GM23338 (cell line): ENCODE measurements around the gene CATSPERZ. TPM values are rescaled to one million over a fixed set of nuclear protein-coding genes. Genes with fewer than 3 reads are reported as not detected.

Experiments used
- ATAC-seq: fragments of 200-7000 bp; cut with Tn5 transposase; 3 replicates; pipeline ENCODE4 v1.9.1; 2020
- DNase-seq: peaks from one replicate; pipeline ENCODE4 v3.0.0-alpha.2; 2015; ENCODE audit warnings: low spot score
- H2AFZ ChIP-seq: fragments of 200-600 bp; sonication (generic); 2 replicates; pipeline ENCODE4 v1.8.0; 2016; ENCODE audit warnings: antibody characterized with exemption, mild to moderate bottlenecking, moderate library complexity
- H3F3A ChIP-seq: fragments of 200-600 bp; sonication (generic); replicated peaks from 2 replicates; pipeline ENCODE4 v1.8.0; 2017; ENCODE audit warnings: antibody characterized with exemption, mixed run types, low read depth
- H3K27ac ChIP-seq: fragments of 200-600 bp; sonication (generic); 2 replicates; pipeline ENCODE4 v1.6.1; 2016; ENCODE audit warnings: low read depth
- H3K27me3 ChIP-seq: fragments of 200-600 bp; sonication (generic); 2 replicates; pipeline ENCODE4 v1.8.0; 2016; ENCODE audit warnings: mild to moderate bottlenecking, mixed run types, moderate library complexity; ENCODE audit not compliant: insufficient read depth
- H3K36me3 ChIP-seq: fragments of 200-600 bp; sonication (generic); 2 replicates; pipeline ENCODE4 v1.8.0; 2016; ENCODE audit warnings: mild to moderate bottlenecking; ENCODE audit not compliant: insufficient read depth
- H3K4me1 ChIP-seq: fragments of 200-600 bp; sonication (generic); 2 replicates; pipeline ENCODE4 v1.8.0; 2016; ENCODE audit warnings: mild to moderate bottlenecking, moderate library complexity; ENCODE audit not compliant: insufficient read depth
- H3K4me2 ChIP-seq: fragments of 200-600 bp; sonication (generic); 2 replicates; pipeline ENCODE4 v1.7.1; 2017; ENCODE audit warnings: mixed run types
- H3K4me3 ChIP-seq: fragments of 200-600 bp; sonication (generic); 2 replicates; pipeline ENCODE4 v1.6.1; 2016; ENCODE audit warnings: mixed run types
- H3K79me2 ChIP-seq: fragments of 200-600 bp; sonication (generic); replicated peaks from 2 replicates; pipeline ENCODE4 v1.8.0; 2017; ENCODE audit warnings: mild to moderate bottlenecking; ENCODE audit not compliant: insufficient read depth
- H3K9me2 ChIP-seq: fragments of 200-600 bp; sonication (generic); 2 replicates; pipeline ENCODE4 v1.8.0; 2017; ENCODE audit not compliant: insufficient read depth
- H4K20me1 ChIP-seq: fragments of 200-600 bp; sonication (generic); replicated peaks from 2 replicates; pipeline ENCODE4 v1.8.0; 2017; ENCODE audit warnings: mild to moderate bottlenecking; ENCODE audit not compliant: insufficient read depth
- H3K27ac Mint-ChIP-seq: 2 replicates; pipeline ENCODE4 v1.8.0; 2020; ENCODE audit warnings: inconsistent platforms, mild to moderate bottlenecking, moderate library complexity, mixed read lengths
- H3K27me3 Mint-ChIP-seq: 3 replicates; pipeline ENCODE4 v1.8.0; 2022; ENCODE audit warnings: low read depth, mild to moderate bottlenecking, moderate library complexity, mixed read lengths, inconsistent platforms; ENCODE audit not compliant: insufficient read depth, poor library complexity
- H3K36me3 Mint-ChIP-seq: 3 replicates; pipeline ENCODE4 v1.8.0; 2021; ENCODE audit warnings: low read depth, mild to moderate bottlenecking, inconsistent platforms, moderate library complexity, mixed read lengths
- H3K4me1 Mint-ChIP-seq: 3 replicates; pipeline ENCODE4 v1.8.0; 2020; ENCODE audit warnings: mild to moderate bottlenecking, inconsistent platforms, mixed read lengths
- H3K4me3 Mint-ChIP-seq: 3 replicates; pipeline ENCODE4 v1.8.0; 2021; ENCODE audit warnings: moderate library complexity, mild to moderate bottlenecking, inconsistent platforms, mixed read lengths
- H3K9me3 Mint-ChIP-seq: 3 replicates; pipeline ENCODE4 v1.8.0; 2020; ENCODE audit warnings: moderate library complexity, mild to moderate bottlenecking, inconsistent platforms, mixed read lengths
- EZH2 ChIP-seq: fragments of 200-600 bp; sonication (generic); IDR thresholded peaks from one replicate; pipeline ENCODE4 v1.8.0; 2017; ENCODE audit warnings: antibody characterized with exemption, mild to moderate bottlenecking, low read depth; ENCODE audit not compliant: unreplicated experiment
- EZH2phosphoT487 ChIP-seq: fragments of 200-600 bp; sonication (generic); IDR thresholded peaks from one replicate; pipeline ENCODE4 v1.8.1; 2018; ENCODE audit warnings: antibody characterized with exemption; ENCODE audit not compliant: unreplicated experiment
- JUNB ChIP-seq: IDR thresholded peaks from one replicate; pipeline ENCODE4 v1.6.1; 2016; ENCODE audit warnings: antibody characterized with exemption; ENCODE audit not compliant: unreplicated experiment
- NANOG ChIP-seq: IDR thresholded peaks from 2 replicates; pipeline ENCODE4 v1.6.1; 2016; ENCODE audit warnings: antibody characterized with exemption, borderline replicate concordance
- ZNF114 ChIP-seq: fragments of 250-450 bp; sonication (Bioruptor Pico); IDR thresholded peaks from 2 replicates; pipeline ENCODE4 v1.5.0; 2020; ENCODE audit warnings: mild to moderate bottlenecking, moderate library complexity
- ZNF331 ChIP-seq: fragments of 250-450 bp; sonication (Bioruptor Pico); IDR thresholded peaks from 2 replicates; pipeline ENCODE4 v1.5.0; 2020; ENCODE audit warnings: low read depth, mild to moderate bottlenecking, moderate library complexity
- polyA plus RNA-seq: library from polyadenylated mRNA; unstranded; fragments of >200 nt; fragmentation: Nextera tagmentation; extraction: Ambion mirVana; gene quantifications from 2 replicates; pipeline ENCODE4 v1.2.1, GENCODE V29; 2016
- total RNA-seq: library from RNA; depleted of rRNA; stranded (reverse); fragments of >200 nt; shearing (Covaris generic); gene quantifications from 2 replicates; pipeline ENCODE4 v1.2.3, GENCODE V29; 2014
- TF ChIP-seq, protein P1 (sequence below): IDR thresholded peaks from 2 replicates; pipeline ENCODE4 v1.6.1; 2016; ENCODE audit warnings: antibody characterized with exemption
- TF ChIP-seq, protein P2 (sequence below): fragments of 250-450 bp; sonication (Bioruptor Pico); IDR thresholded peaks from 2 replicates; pipeline ENCODE4 v1.5.0; 2020; ENCODE audit warnings: mild to moderate bottlenecking, moderate library complexity

Gene CATSPERZ
- total and polyA plus RNA-seq, 2 experiments from 2014 or later, result 0.99 TPM; not detected in 1

DNA sequence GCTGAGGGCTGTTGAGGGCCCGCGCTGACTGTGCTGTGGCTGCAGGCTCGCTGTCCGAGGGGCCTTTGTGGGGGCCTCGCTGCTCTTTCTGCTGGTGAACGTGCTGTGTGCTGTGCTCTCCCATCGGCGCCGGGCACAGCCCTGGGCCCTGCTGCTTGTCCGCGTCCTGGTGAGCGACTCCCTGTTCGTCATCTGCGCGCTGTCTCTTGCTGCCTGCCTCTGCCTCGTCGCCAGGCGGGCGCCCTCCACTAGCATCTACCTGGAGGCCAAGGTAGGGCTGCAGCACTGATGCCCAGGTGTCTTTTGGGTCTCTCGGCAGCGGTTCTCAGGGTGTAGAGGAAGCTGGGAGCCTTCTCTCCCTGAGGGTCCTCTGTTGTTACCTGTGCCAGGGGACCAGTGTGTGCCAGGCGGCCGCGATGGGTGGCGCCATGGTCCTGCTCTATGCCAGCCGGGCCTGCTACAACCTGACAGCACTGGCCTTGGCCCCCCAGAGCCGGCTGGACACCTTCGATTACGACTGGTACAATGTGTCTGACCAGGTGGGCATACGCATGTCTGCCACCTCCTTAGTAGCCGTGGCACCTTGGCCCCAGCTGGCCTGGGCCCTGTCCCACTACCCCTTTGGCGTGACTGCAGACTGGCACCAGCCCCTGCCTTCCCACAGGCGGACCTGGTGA lies 12.3 kb upstream of the CATSPERZ start:
- H3K4me3 ChIP-seq, result no peak overlapping the region
- peaks cover 50% of the 10 kb centered on the region for H3K27me3 ChIP-seq
- peaks cover 11% of the 10 kb centered on the region for H3K4me1 Mint-ChIP-seq
- no peak overlapping the region for H3K27ac Mint-ChIP-seq
- H4K20me1 ChIP-seq, result no peaks in the 10 kb centered on the region
- H3K36me3 Mint-ChIP-seq, result no peaks in the 10 kb centered on the region; the same call in 2 of the 3 replicates
- peaks cover 8% of the 10 kb centered on the region for H3K4me1 ChIP-seq
- ATAC-seq, result no peak
- H3K27me3 Mint-ChIP-seq, result peaks cover 45% of the 10 kb centered on the region
- H3K36me3 ChIP-seq, result no peaks in the 10 kb centered on the region
- H2AFZ ChIP-seq, result no peak overlapping the region
- no peaks in the 10 kb centered on the region for H3K9me2 ChIP-seq
- TF ChIP-seq ZNF331 (no peak), JUNB (no peak), EZH2phosphoT487 (no peak), NANOG (no peak), EZH2 (no peak), ZNF114 (CRISPR knock-in tag) (no peak)
- TF ChIP-seq, protein P1, sequence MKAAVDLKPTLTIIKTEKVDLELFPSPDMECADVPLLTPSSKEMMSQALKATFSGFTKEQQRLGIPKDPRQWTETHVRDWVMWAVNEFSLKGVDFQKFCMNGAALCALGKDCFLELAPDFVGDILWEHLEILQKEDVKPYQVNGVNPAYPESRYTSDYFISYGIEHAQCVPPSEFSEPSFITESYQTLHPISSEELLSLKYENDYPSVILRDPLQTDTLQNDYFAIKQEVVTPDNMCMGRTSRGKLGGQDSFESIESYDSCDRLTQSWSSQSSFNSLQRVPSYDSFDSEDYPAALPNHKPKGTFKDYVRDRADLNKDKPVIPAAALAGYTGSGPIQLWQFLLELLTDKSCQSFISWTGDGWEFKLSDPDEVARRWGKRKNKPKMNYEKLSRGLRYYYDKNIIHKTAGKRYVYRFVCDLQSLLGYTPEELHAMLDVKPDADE, result no peak
- TF ChIP-seq, protein P2, sequence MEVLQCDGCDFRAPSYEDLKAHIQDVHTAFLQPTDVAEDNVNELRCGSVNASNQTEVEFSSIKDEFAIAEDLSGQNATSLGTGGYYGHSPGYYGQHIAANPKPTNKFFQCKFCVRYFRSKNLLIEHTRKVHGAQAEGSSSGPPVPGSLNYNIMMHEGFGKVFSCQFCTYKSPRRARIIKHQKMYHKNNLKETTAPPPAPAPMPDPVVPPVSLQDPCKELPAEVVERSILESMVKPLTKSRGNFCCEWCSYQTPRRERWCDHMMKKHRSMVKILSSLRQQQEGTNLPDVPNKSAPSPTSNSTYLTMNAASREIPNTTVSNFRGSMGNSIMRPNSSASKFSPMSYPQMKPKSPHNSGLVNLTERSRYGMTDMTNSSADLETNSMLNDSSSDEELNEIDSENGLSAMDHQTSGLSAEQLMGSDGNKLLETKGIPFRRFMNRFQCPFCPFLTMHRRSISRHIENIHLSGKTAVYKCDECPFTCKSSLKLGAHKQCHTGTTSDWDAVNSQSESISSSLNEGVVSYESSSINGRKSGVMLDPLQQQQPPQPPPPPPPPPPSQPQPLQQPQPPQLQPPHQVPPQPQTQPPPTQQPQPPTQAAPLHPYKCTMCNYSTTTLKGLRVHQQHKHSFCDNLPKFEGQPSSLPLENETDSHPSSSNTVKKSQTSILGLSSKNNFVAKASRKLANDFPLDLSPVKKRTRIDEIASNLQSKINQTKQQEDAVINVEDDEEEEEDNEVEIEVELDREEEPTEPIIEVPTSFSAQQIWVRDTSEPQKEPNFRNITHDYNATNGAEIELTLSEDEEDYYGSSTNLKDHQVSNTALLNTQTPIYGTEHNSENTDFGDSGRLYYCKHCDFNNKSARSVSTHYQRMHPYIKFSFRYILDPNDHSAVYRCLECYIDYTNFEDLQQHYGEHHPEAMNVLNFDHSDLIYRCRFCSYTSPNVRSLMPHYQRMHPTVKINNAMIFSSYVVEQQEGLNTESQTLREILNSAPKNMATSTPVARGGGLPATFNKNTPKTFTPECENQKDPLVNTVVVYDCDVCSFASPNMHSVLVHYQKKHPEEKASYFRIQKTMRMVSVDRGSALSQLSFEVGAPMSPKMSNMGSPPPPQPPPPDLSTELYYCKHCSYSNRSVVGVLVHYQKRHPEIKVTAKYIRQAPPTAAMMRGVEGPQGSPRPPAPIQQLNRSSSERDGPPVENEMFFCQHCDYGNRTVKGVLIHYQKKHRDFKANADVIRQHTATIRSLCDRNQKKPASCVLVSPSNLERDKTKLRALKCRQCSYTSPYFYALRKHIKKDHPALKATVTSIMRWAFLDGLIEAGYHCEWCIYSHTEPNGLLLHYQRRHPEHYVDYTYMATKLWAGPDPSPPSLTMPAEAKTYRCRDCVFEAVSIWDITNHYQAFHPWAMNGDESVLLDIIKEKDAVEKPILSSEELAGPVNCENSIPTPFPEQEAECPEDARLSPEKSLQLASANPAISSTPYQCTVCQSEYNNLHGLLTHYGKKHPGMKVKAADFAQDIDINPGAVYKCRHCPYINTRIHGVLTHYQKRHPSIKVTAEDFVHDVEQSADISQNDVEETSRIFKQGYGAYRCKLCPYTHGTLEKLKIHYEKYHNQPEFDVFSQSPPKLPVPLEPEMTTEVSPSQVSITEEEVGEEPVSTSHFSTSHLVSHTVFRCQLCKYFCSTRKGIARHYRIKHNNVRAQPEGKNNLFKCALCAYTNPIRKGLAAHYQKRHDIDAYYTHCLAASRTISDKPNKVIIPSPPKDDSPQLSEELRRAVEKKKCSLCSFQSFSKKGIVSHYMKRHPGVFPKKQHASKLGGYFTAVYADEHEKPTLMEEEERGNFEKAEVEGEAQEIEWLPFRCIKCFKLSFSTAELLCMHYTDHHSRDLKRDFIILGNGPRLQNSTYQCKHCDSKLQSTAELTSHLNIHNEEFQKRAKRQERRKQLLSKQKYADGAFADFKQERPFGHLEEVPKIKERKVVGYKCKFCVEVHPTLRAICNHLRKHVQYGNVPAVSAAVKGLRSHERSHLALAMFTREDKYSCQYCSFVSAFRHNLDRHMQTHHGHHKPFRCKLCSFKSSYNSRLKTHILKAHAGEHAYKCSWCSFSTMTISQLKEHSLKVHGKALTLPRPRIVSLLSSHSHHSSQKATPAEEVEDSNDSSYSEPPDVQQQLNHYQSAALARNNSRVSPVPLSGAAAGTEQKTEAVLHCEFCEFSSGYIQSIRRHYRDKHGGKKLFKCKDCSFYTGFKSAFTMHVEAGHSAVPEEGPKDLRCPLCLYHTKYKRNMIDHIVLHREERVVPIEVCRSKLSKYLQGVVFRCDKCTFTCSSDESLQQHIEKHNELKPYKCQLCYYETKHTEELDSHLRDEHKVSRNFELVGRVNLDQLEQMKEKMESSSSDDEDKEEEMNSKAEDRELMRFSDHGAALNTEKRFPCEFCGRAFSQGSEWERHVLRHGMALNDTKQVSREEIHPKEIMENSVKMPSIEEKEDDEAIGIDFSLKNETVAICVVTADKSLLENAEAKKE (CRISPR knock-in tag), result no peak
- H3K79me2 ChIP-seq, result no peaks in the 10 kb centered on the region
- no peak for DNase-seq
- H3K4me2 ChIP-seq, result no peak overlapping the region
- H3K27ac ChIP-seq, result no peak overlapping the region
- no peak overlapping the region for H3K4me3 Mint-ChIP-seq
- peaks cover 13% of the 10 kb centered on the region; the same call in 1 of the 2 replicates for H3F3A ChIP-seq
- H3K9me3 Mint-ChIP-seq, result no peaks in the 10 kb centered on the region; the same call in 1 of the 3 replicates
